GM18520 (cell line): ENCODE results near the gene TICAM1.
"Not testable (repeated sequence)": the region's sequence is repeated elsewhere in the genome, so short reads cannot be mapped to it uniquely, and the experiment has no call there.

Experiments
- ATAC-seq: cut with Tn5 transposase; IDR thresholded peaks from one replicate; pipeline ENCODE4 v1.9.1; 2021; ENCODE audit not compliant: unreplicated experiment

TICAM1 gene

GRCh38 chr19:4845975-4846374 is 14.5 kb upstream of the TICAM1 start:
- ATAC-seq: not testable (repeated sequence)

- ATAC-seq: no peak
Measured at GRCh38 chr19:4844348-4845179, 13.1 kb upstream of the TICAM1 start.

GRCh38 chr19:4843647-4843965 is 12.1 kb upstream of the TICAM1 start:
- no peak for ATAC-seq

- no peak for ATAC-seq
Measured at GRCh38 chr19:4839192-4839591, 7.7 kb upstream of the TICAM1 start.

- no peak for ATAC-seq
Measured at GRCh38 chr19:4832776-4833175, 1.3 kb upstream of the TICAM1 start.

- ATAC-seq: not testable (repeated sequence)
Measured at GRCh38 chr19:4831979-4832340, 448 bp upstream of the TICAM1 start.

GRCh38 chr19:4830768-4831265 is 695 bp downstream of the TICAM1 start:
- no peak for ATAC-seq

- ATAC-seq: no peak
Measured at GRCh38 chr19:4830332-4830731, 1.2 kb downstream of the TICAM1 start.

GRCh38 chr19:4829001-4829712 is 2.4 kb downstream of the TICAM1 start:
- no peak for ATAC-seq

GRCh38 chr19:4823577-4823976 is 7.9 kb downstream of the TICAM1 start:
- ATAC-seq: no peak

- ATAC-seq: not testable (repeated sequence)
Measured at GRCh38 chr19:4822354-4822753, 9.2 kb downstream of the TICAM1 start.

GRCh38 chr19:4821265-4821664 is 10.2 kb downstream of the TICAM1 start:
- no peak for ATAC-seq

GRCh38 chr19:4817467-4818277 is 13.8 kb downstream of the TICAM1 start:
- no peak for ATAC-seq

GRCh38 chr19:4816950-4817278 is 14.6 kb downstream of the TICAM1 start:
- ATAC-seq: no peak

GRCh38 chr19:4816202-4816949 is 15.1 kb downstream of the TICAM1 start:
- ATAC-seq: no peak

GRCh38 chr19:4815426-4816201 is 15.9 kb downstream of the TICAM1 start:
- no peak for ATAC-seq

- ATAC-seq: no peak
Measured at GRCh38 chr19:4814625-4815425, 16.7 kb downstream of the TICAM1 start.

- ATAC-seq: no peak
Measured at GRCh38 chr19:4811328-4812131, 20.0 kb downstream of the TICAM1 start.

- no peak for ATAC-seq
Measured at GRCh38 chr19:4807188-4807587, 24.3 kb downstream of the TICAM1 start.
